Mesenchymal stem cell (in vitro differentiated cells and primary cell): ENCODE data around the gene HCRTR1.

Experiments
- DNase-seq: peaks from one replicate; pipeline ENCODE4 v3.0.0-alpha.2; 2013
- H2AFZ ChIP-seq: one replicate; pipeline ENCODE4 v1.6.1; 2013; ENCODE audit warnings: low read depth, mild to moderate bottlenecking, control low read depth, inconsistent platforms, low read length, moderate library complexity
- H2AK5ac ChIP-seq: 2 replicates; pipeline ENCODE4 v1.6.1; 2013; ENCODE audit warnings: low read length, moderate library complexity, mild to moderate bottlenecking, inconsistent platforms; ENCODE audit not compliant: severe bottlenecking
- H2BK120ac ChIP-seq: one replicate; pipeline ENCODE4 v1.6.1; 2013; ENCODE audit warnings: low read depth, mild to moderate bottlenecking, inconsistent platforms, low read length, moderate library complexity
- H2BK12ac ChIP-seq, 2 experiments: one replicate each; pipeline ENCODE4 v1.6.1; 2013; ENCODE audit warnings: inconsistent platforms in 2 of 2, low read length in 2 of 2, mild to moderate bottlenecking in 2 of 2, moderate library complexity in 2 of 2, control low read depth in 1 of 2
- H2BK15ac ChIP-seq: one replicate; pipeline ENCODE4 v1.6.1; 2013; ENCODE audit warnings: mild to moderate bottlenecking, low read depth, inconsistent platforms; ENCODE audit not compliant: poor library complexity, severe bottlenecking
- H2BK5ac ChIP-seq: 2 replicates; pipeline ENCODE4 v1.6.1; 2013; ENCODE audit warnings: low read depth, mild to moderate bottlenecking, low read length, control low read depth, inconsistent platforms; ENCODE audit not compliant: poor library complexity, severe bottlenecking
- H3K14ac ChIP-seq, 2 experiments: one replicate each; pipeline ENCODE4 v1.6.1; 2013; ENCODE audit warnings: inconsistent platforms in 2 of 2, low read length in 2 of 2, control low read depth in 1 of 2, mild to moderate bottlenecking in 1 of 2, moderate library complexity in 1 of 2
- H3K18ac ChIP-seq, 2 experiments: one replicate each; pipeline ENCODE4 v1.6.1; 2013; ENCODE audit warnings: inconsistent platforms in 2 of 2, low read length in 2 of 2, control low read depth in 1 of 2, low read depth in 1 of 2, mild to moderate bottlenecking in 1 of 2
- H3K23ac ChIP-seq, 2 experiments: one replicate each; pipeline ENCODE4 v1.6.1; 2013; ENCODE audit warnings: inconsistent platforms in 2 of 2, low read length in 2 of 2, mild to moderate bottlenecking in 2 of 2, moderate library complexity in 2 of 2, control low read depth in 1 of 2
- H3K27ac ChIP-seq: 2 replicates; pipeline ENCODE4 v1.5.1; 2013; ENCODE audit warnings: mild to moderate bottlenecking, moderate library complexity, low read length, control low read depth, inconsistent platforms; ENCODE audit not compliant: poor library complexity, severe bottlenecking
- H3K27me3 ChIP-seq, 2 experiments: 2 replicates each; pipeline versions ENCODE4 v1.6.1 to v1.7.0; 2013; ENCODE audit warnings: low read length in 2 of 2, mild to moderate bottlenecking in 2 of 2, moderate library complexity in 2 of 2, control low read depth in 1 of 2, inconsistent platforms in 1 of 2; ENCODE audit not compliant: control insufficient read depth in 1 of 2, insufficient read depth in 1 of 2
- H3K36me3 ChIP-seq, 2 experiments: 2 replicates each; pipeline versions ENCODE4 v1.6.1 to v1.7.0; 2013; ENCODE audit warnings: low read length in 2 of 2, control low read depth in 1 of 2, inconsistent platforms in 1 of 2, low read depth in 1 of 2, mild to moderate bottlenecking in 1 of 2; ENCODE audit not compliant: insufficient read depth in 2 of 2, control insufficient read depth in 1 of 2
- H3K4ac ChIP-seq, 2 experiments: one replicate each; pipeline ENCODE4 v1.6.1; 2013; ENCODE audit warnings: inconsistent platforms in 2 of 2, low read length in 2 of 2, mild to moderate bottlenecking in 2 of 2, moderate library complexity in 2 of 2, control low read depth in 1 of 2, low read depth in 1 of 2
- H3K4me1 ChIP-seq: 2 replicates; pipeline ENCODE4 v1.6.1; 2013; ENCODE audit warnings: low read depth, low read length, control low read depth; ENCODE audit not compliant: control insufficient read depth, insufficient read depth
- H3K4me2 ChIP-seq: 2 replicates; pipeline ENCODE4 v1.6.1; 2013; ENCODE audit warnings: low read length, mild to moderate bottlenecking, inconsistent platforms; ENCODE audit not compliant: poor library complexity, severe bottlenecking
- H3K4me3 ChIP-seq, 2 experiments: 2 replicates each; pipeline versions ENCODE4 v1.5.1 to v1.7.0; 2013; ENCODE audit warnings: low read length in 2 of 2, mild to moderate bottlenecking in 2 of 2, control low read depth in 1 of 2, low read depth in 1 of 2; ENCODE audit not compliant: insufficient read depth in 1 of 2
- H3K79me1 ChIP-seq: replicated peaks from 2 replicates; pipeline ENCODE4 v1.6.1; 2013; ENCODE audit warnings: mild to moderate bottlenecking, control low read depth, low read length, inconsistent platforms; ENCODE audit not compliant: poor library complexity, severe bottlenecking
- H3K9ac ChIP-seq: 2 replicates; pipeline ENCODE4 v1.7.0; 2013; ENCODE audit warnings: mild to moderate bottlenecking, low read length, moderate library complexity
- H3K9me3 ChIP-seq: 2 replicates; pipeline ENCODE4 v1.7.0; 2013; ENCODE audit warnings: mild to moderate bottlenecking, low read length; ENCODE audit not compliant: control insufficient read depth
- H4K8ac ChIP-seq: one replicate; pipeline ENCODE4 v1.6.1; 2013; ENCODE audit warnings: inconsistent platforms, mild to moderate bottlenecking, low read length, moderate library complexity
- H4K91ac ChIP-seq: one replicate; pipeline ENCODE4 v1.6.1; 2013; ENCODE audit warnings: mild to moderate bottlenecking, low read length, inconsistent platforms
- WGBS: methylation state at CpG from one replicate; pipeline ENCODE4 v1.1.7; 2013; ENCODE audit warnings: mixed read lengths; 5-methylcytosine and 5-hydroxymethylcytosine counted together

The HCRTR1 gene

GRCh38 chr1:31569596-31570173 is 47.8 kb upstream of the HCRTR1 start:
- H2BK12ac ChIP-seq: no peak overlapping the region
- no peak overlapping the region for H3K4me3 ChIP-seq
- H3K4me2 ChIP-seq: no peak overlapping the region
- no peak overlapping the region for H2BK120ac ChIP-seq
- no peaks in the 10 kb centered on the region for H3K9me3 ChIP-seq
- no peak overlapping the region for H3K4ac ChIP-seq
- no peak overlapping the region for H2BK5ac ChIP-seq
- no peak overlapping the region for H3K23ac ChIP-seq
- no peak overlapping the region for H3K9ac ChIP-seq
- H3K4me1 ChIP-seq: peaks cover 32% of the 10 kb centered on the region
- no peaks in the 10 kb centered on the region for H3K36me3 ChIP-seq
- H3K27me3 ChIP-seq: no peaks in the 10 kb centered on the region
- no peak overlapping the region for H3K27ac ChIP-seq
- DNase-seq: no peak
- H4K91ac ChIP-seq: no peak overlapping the region
- H3K79me1 ChIP-seq: no peaks in the 10 kb centered on the region
- peak overlapping the region; percentile 59 for H2AK5ac ChIP-seq
- no peak overlapping the region for H2AFZ ChIP-seq
- no peak overlapping the region for H3K14ac ChIP-seq
- H3K18ac ChIP-seq: no peak overlapping the region
- no peak overlapping the region for H2BK15ac ChIP-seq
- H4K8ac ChIP-seq: no peak overlapping the region
- 95% methylated on average over 13 of the region's 13 CpGs for WGBS

GRCh38 chr1:31570228-31570627 is 47.3 kb upstream of the HCRTR1 start:
- Histone ChIP-seq H2BK15ac (no peak overlapping the region), H3K4me2 (no peak overlapping the region), H2BK5ac (no peak overlapping the region), H3K27ac (no peak overlapping the region), H3K4me3 (no peak overlapping the region), H2BK120ac (no peak overlapping the region), H3K18ac (no peak overlapping the region), H3K36me3 (no peaks in the 10 kb centered on the region), H3K27me3 (no peaks in the 10 kb centered on the region), H3K23ac (no peak overlapping the region), H3K9me3 (no peaks in the 10 kb centered on the region), H4K91ac (no peak overlapping the region), H3K4me1 (peaks cover 37% of the 10 kb centered on the region), H3K14ac (no peak overlapping the region), H2BK12ac (peak overlapping the region in 1 of 2 experiments; percentile 28), H2AK5ac (peak overlapping the region; percentile 12), H4K8ac (no peak overlapping the region), H2AFZ (no peak overlapping the region), H3K4ac (no peak overlapping the region), H3K9ac (no peak overlapping the region), H3K79me1 (no peaks in the 10 kb centered on the region)
- no peak for DNase-seq
- 93% methylated on average over 11 of the region's 11 CpGs for WGBS

GRCh38 chr1:31570906-31571305 is 46.6 kb upstream of the HCRTR1 start:
- no peak overlapping the region for H2BK120ac ChIP-seq
- no peak overlapping the region for H3K4me3 ChIP-seq
- no peak overlapping the region for H2BK15ac ChIP-seq
- H3K4me2 ChIP-seq: no peak overlapping the region
- no peak overlapping the region for H3K27ac ChIP-seq
- H2AFZ ChIP-seq: no peak overlapping the region
- no peak overlapping the region for H2BK5ac ChIP-seq
- no peak overlapping the region for H3K18ac ChIP-seq
- H2BK12ac ChIP-seq: no peak overlapping the region
- no peaks in the 10 kb centered on the region for H3K79me1 ChIP-seq
- no peak overlapping the region for H3K14ac ChIP-seq
- H3K9me3 ChIP-seq: no peaks in the 10 kb centered on the region
- H4K8ac ChIP-seq: no peak overlapping the region
- peak; percentile 39 for DNase-seq
- H2AK5ac ChIP-seq: no peak overlapping the region
- H4K91ac ChIP-seq: no peak overlapping the region
- 67% methylated on average over 1 of the region's 1 CpG for WGBS
- H3K23ac ChIP-seq: no peak overlapping the region
- H3K27me3 ChIP-seq: no peaks in the 10 kb centered on the region
- peaks cover 43% of the 10 kb centered on the region for H3K4me1 ChIP-seq
- H3K4ac ChIP-seq: no peak overlapping the region
- H3K36me3 ChIP-seq: no peaks in the 10 kb centered on the region
- no peak overlapping the region for H3K9ac ChIP-seq

GRCh38 chr1:31571340-31572295 is 45.9 kb upstream of the HCRTR1 start:
- Histone ChIP-seq H3K4me1 (peaks cover 50% of the 10 kb centered on the region), H3K14ac (no peak overlapping the region), H3K9ac (no peak overlapping the region), H2BK120ac (no peak overlapping the region), H3K4me3 (no peak overlapping the region), H4K8ac (no peak overlapping the region), H2AFZ (no peak overlapping the region), H3K79me1 (no peaks in the 10 kb centered on the region), H2BK15ac (no peak overlapping the region), H2BK5ac (no peak overlapping the region), H2AK5ac (peak overlapping the region; percentile 78), H3K23ac (no peak overlapping the region), H3K4ac (no peak overlapping the region), H3K36me3 (no peaks in the 10 kb centered on the region), H3K4me2 (no peak overlapping the region), H3K27ac (no peak overlapping the region), H3K18ac (no peak overlapping the region), H4K91ac (no peak overlapping the region), H3K9me3 (no peaks in the 10 kb centered on the region), H3K27me3 (peaks cover 0 to 3% of the 10 kb centered on the region in 2 experiments), H2BK12ac (peak overlapping the region in 1 of 2 experiments; percentile 18)
- WGBS: 77% methylated on average over 9 of the region's 14 CpGs
- no peak for DNase-seq
